ENCODE data around the gene TPCN2. TPM values are rescaled to one million over a fixed set of nuclear protein-coding genes. Genes with fewer than 3 reads are reported as not detected.

TPCN2 gene
- total and polyA plus RNA-seq, 2 of the 8 experiments (the other 6 are each of a cell fraction or from before 2014, with no cell fraction given) = 9.7 to 18.6 TPM

- H3K14ac ChIP-seq (ENCODE audit: insufficient read length) = no peak overlapping the region
- H3K36me3 ChIP-seq (ENCODE audit: control insufficient read depth in 2 of 4, insufficient read depth in 4 of 4, low read length in 3 of 4) = peaks cover 0 to 13% (median 4%) of the 10 kb centered on the region in 4 experiments; a peak in 6 of 8 replicates
- POLR2A ChIA-PET (ENCODE audit: partially characterized antibody) = interaction anchor here (1.1 kb wide), 1 partner anchor 39 kb away, joined by 3 read pairs; no protein-coding TSS in a partner anchor
- no peak overlapping the region for H2AFZ ChIP-seq (ENCODE audit: low read length)
- H2BK15ac ChIP-seq (ENCODE audit: low read length) = no peak overlapping the region
- no peak overlapping the region for H3K56ac ChIP-seq (replicated peaks; ENCODE audit: insufficient read length, low read depth, low read length)
- H2BK120ac ChIP-seq (replicated peaks; ENCODE audit: low read depth, low read length) = no peak overlapping the region
- no peak overlapping the region for H3K4ac ChIP-seq (replicated peaks; ENCODE audit: insufficient read length, low read depth, low read length)
- H3K9me3 ChIP-seq (ENCODE audit: insufficient read depth in 2 of 2, low read depth in 1 of 2, low read length in 1 of 2) = no peaks in the 10 kb centered on the region
- 83% methylated on average over 22 of the region's 22 CpGs; no CpG with 5 or more reads in 1 of the 2 experiments for WGBS, 2 experiments (ENCODE audit: extremely low coverage in 1 of 2, insufficient coverage in 1 of 2, insufficient read length in 1 of 2, insufficient replicate concordance in 2 of 2, low coverage in 1 of 2, low lambda C conversion rate in 2 of 2, missing lambda C conversion rate in 1 of 2)
- H3K23me2 ChIP-seq (ENCODE audit: low read depth, low read length) = no peaks in the 10 kb centered on the region
- no peak overlapping the region for H2AK5ac ChIP-seq (ENCODE audit: low read depth, low read length)
- peaks cover 6 to 29% of the 10 kb centered on the region in 2 experiments for H4K20me1 ChIP-seq (replicated peaks in 1 of 2; ENCODE audit: control insufficient read depth in 1 of 2, insufficient read depth in 2 of 2, low read length in 2 of 2)
- FAIRE-seq (no peak), DNase-seq (ENCODE audit: low read depth in 1 of 2, low spot score in 2 of 2) (no peak)
- peaks cover 0 to 3% (median under 1%) of the 10 kb centered on the region in 4 experiments; a peak in 2 of 7 replicates for H3K4me1 ChIP-seq (replicated peaks in 1 of 4; ENCODE audit: control insufficient read depth in 3 of 4, insufficient read depth in 4 of 4, low read length in 3 of 4)
- no peak overlapping the region for H4K91ac ChIP-seq (replicated peaks; ENCODE audit: insufficient read length, low read length)
- H3K9ac ChIP-seq (replicated peaks in 1 of 4; ENCODE audit: extremely low read depth in 1 of 4, low read depth in 3 of 4, low read length in 3 of 4) = no peak overlapping the region
- no peak overlapping the region for H4K8ac ChIP-seq (ENCODE audit: extremely low read depth, insufficient read depth, low read length)
- CTCF ChIA-PET (ENCODE audit: partially characterized antibody) = interaction anchor here (1.0 to 1.5 kb wide), 6 partner anchors 12 to 122 kb away, joined by 3 to 4 read pairs (median 3); partner anchors contain the start of gene MRGPRF
- H2BK12ac ChIP-seq (ENCODE audit: low read depth, low read length) = no peak overlapping the region
- no peak overlapping the region for H4K5ac ChIP-seq (ENCODE audit: insufficient read length, low read depth, low read length)
- no peak overlapping the region for H3K18ac ChIP-seq (ENCODE audit: extremely low read depth, low read length)
- no peaks in the 10 kb centered on the region for H3K27me3 ChIP-seq (replicated peaks in 1 of 4; ENCODE audit: control insufficient read depth in 3 of 4, extremely low read depth in 1 of 4, insufficient read depth in 3 of 4, low read length in 3 of 4)
- H2BK5ac ChIP-seq (ENCODE audit: low read depth, low read length) = no peak overlapping the region
- peaks cover 24% of the 10 kb centered on the region for H3K79me1 ChIP-seq (ENCODE audit: low read depth, low read length)
- no peak overlapping the region for H3K4me2 ChIP-seq (ENCODE audit: insufficient read depth in 1 of 2, low read depth in 2 of 2, low read length in 2 of 2)
- H2BK20ac ChIP-seq (ENCODE audit: low read length) = no peak overlapping the region
- H3K79me2 ChIP-seq (ENCODE audit: control insufficient read depth in 1 of 2, insufficient read depth in 2 of 2, low read length in 2 of 2) = peaks cover 0 to 31% of the 10 kb centered on the region in 2 experiments; a peak in 3 of 4 replicates
- H3K4me3 ChIP-seq (ENCODE audit: extremely low read depth in 1 of 4, insufficient read depth in 2 of 4, low read depth in 3 of 4, low read length in 4 of 4) = no peak overlapping the region
- H3K27ac ChIP-seq (ENCODE audit: low read depth, low read length) = no peak overlapping the region
- H3K23ac ChIP-seq (ENCODE audit: insufficient read length) = no peak overlapping the region
- TF ChIP-seq CEBPB (IDR thresholded peaks at IDR 0.05; ENCODE audit: low read depth, low read length) (no peak), SP2 (IDR thresholded peaks at IDR 0.05; ENCODE audit: low read length) (no peak), CHD2 (IDR thresholded peaks at IDR 0.05; ENCODE audit: low read length) (no peak), BCL11A (IDR thresholded peaks at IDR 0.05; ENCODE audit: low read depth in 2 of 2, low read length in 2 of 2) (no peak), MAFK (IDR thresholded peaks at IDR 0.05; ENCODE audit: low read depth, low read length) (no peak)
These were observed 7.1 kb downstream of the TPCN2 start for GRCh38 chr11:69055598-69056516.
